Measurements from ENCODE around the gene CEMIP2.

Gene CEMIP2

DNA sequence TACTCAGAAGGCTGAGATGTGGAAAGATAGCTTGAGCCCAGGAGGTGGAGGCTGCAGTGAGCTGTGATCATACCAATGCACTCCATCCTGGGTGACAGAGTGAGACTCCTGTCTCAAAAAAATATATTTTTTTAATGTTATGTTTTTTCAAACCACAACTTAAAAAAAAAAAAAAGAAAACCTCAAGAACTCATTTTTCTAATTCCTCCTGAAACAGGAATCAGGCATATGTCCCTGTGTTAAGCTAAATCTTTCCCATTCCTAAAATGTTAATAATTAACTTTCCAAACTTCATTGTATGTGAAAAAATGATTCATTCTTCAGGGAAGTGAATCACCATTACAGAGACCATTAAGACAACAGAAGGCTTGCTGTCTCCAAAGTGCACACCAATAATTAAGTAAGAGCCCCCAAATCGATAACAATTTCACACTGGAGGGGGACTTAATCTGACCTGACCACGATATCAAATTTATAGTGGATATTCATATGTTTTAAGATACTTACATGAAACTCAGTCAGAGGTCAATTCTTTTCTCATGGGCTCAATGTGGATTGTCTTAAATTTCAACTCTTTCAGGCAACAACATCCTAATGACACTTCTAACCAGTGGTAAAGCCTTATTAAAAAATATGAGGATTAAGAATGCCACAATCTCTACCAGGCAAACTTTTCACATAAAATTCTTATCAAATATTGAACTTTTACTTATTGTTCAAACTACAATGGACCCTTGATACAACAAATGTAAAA, 5.2 kb downstream of the CEMIP2 start:
- Histone ChIP-seq H3K9me3 (ENCODE audit: control insufficient read depth in 2 of 2, low read length in 2 of 2) (no peaks in the 10 kb centered on the region), H3K27ac (ENCODE audit: low read depth in 2 of 2, low read length in 2 of 2) (peak overlapping the region in 1 of 2 donors; percentile 21), H3K27me3 (ENCODE audit: control insufficient read depth in 2 of 2, insufficient read depth in 2 of 2, low read length in 2 of 2) (no peaks in the 10 kb centered on the region), H3K4me1 (ENCODE audit: control insufficient read depth in 2 of 2, insufficient read depth in 2 of 2, low read length in 2 of 2) (peaks cover 39 to 74% of the 10 kb centered on the region in 2 donors), H3K4me3 (ENCODE audit: low read length in 2 of 2) (peak overlapping the region in 1 of 2 donors; percentile 21), H3K9ac (ENCODE audit: low read depth in 1 of 2, low read length in 2 of 2) (no peak overlapping the region), H3K36me3 (ENCODE audit: control insufficient read depth in 2 of 2, insufficient read depth in 2 of 2, low read length in 2 of 2) (no peaks in the 10 kb centered on the region)

DNA sequence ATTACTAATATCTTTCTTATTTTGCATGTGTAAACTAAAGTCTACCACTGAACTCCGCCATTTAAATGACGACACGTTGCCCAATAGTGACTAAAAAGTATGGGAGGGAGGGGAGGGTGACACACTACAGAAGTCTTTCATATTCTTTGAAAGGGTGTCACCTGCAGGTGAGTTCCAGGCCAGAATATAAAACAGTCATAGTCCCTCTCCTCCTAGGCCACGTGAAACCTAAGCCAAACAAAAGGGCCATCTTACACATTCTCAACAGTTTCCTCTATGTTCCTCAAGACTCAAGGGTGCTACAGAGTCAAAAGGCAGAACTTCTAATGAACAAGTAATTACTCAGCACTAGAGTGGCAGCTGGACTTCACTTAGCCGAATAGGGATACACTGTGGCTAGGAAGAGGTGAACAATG, 6.4 kb downstream of the CEMIP2 start:
- no peaks in the 10 kb centered on the region for H3K9me3 ChIP-seq (ENCODE audit: control insufficient read depth in 2 of 2, low read length in 2 of 2)
- H3K27me3 ChIP-seq (ENCODE audit: control insufficient read depth in 2 of 2, insufficient read depth in 2 of 2, low read length in 2 of 2), result no peaks in the 10 kb centered on the region
- H3K9ac ChIP-seq (ENCODE audit: low read depth in 1 of 2, low read length in 2 of 2), result no peak overlapping the region
- H3K4me1 ChIP-seq (ENCODE audit: control insufficient read depth in 2 of 2, insufficient read depth in 2 of 2, low read length in 2 of 2), result peaks cover 36 to 74% of the 10 kb centered on the region in 2 donors
- H3K36me3 ChIP-seq (ENCODE audit: control insufficient read depth in 2 of 2, insufficient read depth in 2 of 2, low read length in 2 of 2), result no peaks in the 10 kb centered on the region
- H3K4me3 ChIP-seq (ENCODE audit: low read length in 2 of 2), result no peak overlapping the region
- H3K27ac ChIP-seq (ENCODE audit: low read depth in 2 of 2, low read length in 2 of 2), result no peak overlapping the region

DNA sequence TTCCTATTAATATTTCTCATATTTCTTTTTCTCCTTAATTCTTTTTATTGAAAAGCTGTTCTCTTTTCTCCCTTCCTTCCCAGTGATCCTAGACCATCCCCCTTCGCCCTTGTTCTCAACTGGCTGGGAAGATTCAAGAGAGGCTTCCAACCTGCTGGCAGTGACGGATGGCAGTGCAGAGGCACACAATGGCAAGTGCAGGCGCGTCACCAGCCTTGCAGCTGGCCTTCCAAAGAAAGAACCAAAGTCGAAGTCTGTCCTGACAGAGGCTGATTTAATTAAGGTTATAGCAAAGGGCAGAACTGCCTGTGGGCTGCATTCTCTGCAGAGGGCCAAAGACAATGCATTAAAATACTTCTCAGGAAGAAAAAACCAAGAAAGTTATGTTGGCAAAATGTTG, 7.4 kb downstream of the CEMIP2 start:
- Histone ChIP-seq H3K9me3 (ENCODE audit: control insufficient read depth in 2 of 2, low read length in 2 of 2) (no peaks in the 10 kb centered on the region), H3K9ac (ENCODE audit: low read depth in 1 of 2, low read length in 2 of 2) (no peak overlapping the region), H3K4me3 (ENCODE audit: low read length in 2 of 2) (peak overlapping the region in 1 of 2 donors; percentile 20), H3K4me1 (ENCODE audit: control insufficient read depth in 2 of 2, insufficient read depth in 2 of 2, low read length in 2 of 2) (peaks cover 36 to 69% of the 10 kb centered on the region in 2 donors), H3K27ac (ENCODE audit: low read depth in 2 of 2, low read length in 2 of 2) (no peak overlapping the region), H3K36me3 (ENCODE audit: control insufficient read depth in 2 of 2, insufficient read depth in 2 of 2, low read length in 2 of 2) (no peaks in the 10 kb centered on the region), H3K27me3 (ENCODE audit: control insufficient read depth in 2 of 2, insufficient read depth in 2 of 2, low read length in 2 of 2) (no peaks in the 10 kb centered on the region)

GRCh38 chr9:71758785-71759184, 9.5 kb downstream of the CEMIP2 start:
- peaks cover 24 to 52% of the 10 kb centered on the region in 2 donors for H3K4me1 ChIP-seq (ENCODE audit: control insufficient read depth in 2 of 2, insufficient read depth in 2 of 2, low read length in 2 of 2)
- H3K4me3 ChIP-seq (ENCODE audit: low read length in 2 of 2), result peak overlapping the region in 1 of 2 donors; percentile 37
- H3K9ac ChIP-seq (ENCODE audit: low read depth in 1 of 2, low read length in 2 of 2), result peak overlapping the region in 1 of 2 donors; percentile 5

GRCh38 chr9:71758277-71758676, 10.0 kb downstream of the CEMIP2 start:
- Histone ChIP-seq H3K9me3 (ENCODE audit: control insufficient read depth in 2 of 2, low read length in 2 of 2) (no peaks in the 10 kb centered on the region), H3K4me1 (ENCODE audit: control insufficient read depth in 2 of 2, insufficient read depth in 2 of 2, low read length in 2 of 2) (peaks cover 24 to 47% of the 10 kb centered on the region in 2 donors), H3K27ac (ENCODE audit: low read depth in 2 of 2, low read length in 2 of 2) (peak overlapping the region; percentile 20 to 56), H3K36me3 (ENCODE audit: control insufficient read depth in 2 of 2, insufficient read depth in 2 of 2, low read length in 2 of 2) (no peaks in the 10 kb centered on the region), H3K27me3 (ENCODE audit: control insufficient read depth in 2 of 2, insufficient read depth in 2 of 2, low read length in 2 of 2) (no peaks in the 10 kb centered on the region), H3K9ac (ENCODE audit: low read depth in 1 of 2, low read length in 2 of 2) (peak overlapping the region in 1 of 2 donors; percentile 5), H3K4me3 (ENCODE audit: low read length in 2 of 2) (peak overlapping the region in 1 of 2 donors; percentile 37)

More at GRCh38 chr9:71758785-71759184, 9.5 kb downstream of the CEMIP2 start:
- H3K9me3 ChIP-seq (ENCODE audit: control insufficient read depth in 2 of 2, low read length in 2 of 2), result no peaks in the 10 kb centered on the region
- no peaks in the 10 kb centered on the region for H3K27me3 ChIP-seq (ENCODE audit: control insufficient read depth in 2 of 2, insufficient read depth in 2 of 2, low read length in 2 of 2)
- peak overlapping the region; percentile 20 to 56 for H3K27ac ChIP-seq (ENCODE audit: low read depth in 2 of 2, low read length in 2 of 2)
- H3K36me3 ChIP-seq (ENCODE audit: control insufficient read depth in 2 of 2, insufficient read depth in 2 of 2, low read length in 2 of 2), result no peaks in the 10 kb centered on the region

DNA sequence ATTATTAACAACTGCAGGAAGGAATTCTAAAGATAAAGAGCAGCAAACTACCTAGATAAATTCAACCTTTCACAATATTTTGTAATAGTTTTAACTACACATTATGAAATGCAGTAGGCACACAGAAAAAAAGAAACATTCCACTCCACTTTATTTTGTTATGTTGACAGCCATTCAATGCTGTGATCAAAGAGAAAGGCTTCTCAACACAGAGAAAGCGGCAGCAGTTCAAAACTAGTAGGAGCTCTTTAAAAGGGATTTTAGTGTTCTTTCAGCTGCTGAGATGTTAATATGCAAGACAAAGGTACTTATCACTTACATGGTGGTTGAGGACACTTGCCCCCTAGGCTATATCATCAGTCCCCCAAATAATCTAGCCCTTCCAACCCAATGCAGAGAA, 11.6 kb downstream of the CEMIP2 start:
- Histone ChIP-seq H3K9ac (ENCODE audit: low read depth in 1 of 2, low read length in 2 of 2) (no peak overlapping the region), H3K9me3 (ENCODE audit: control insufficient read depth in 2 of 2, low read length in 2 of 2) (no peaks in the 10 kb centered on the region), H3K27me3 (ENCODE audit: control insufficient read depth in 2 of 2, insufficient read depth in 2 of 2, low read length in 2 of 2) (no peaks in the 10 kb centered on the region), H3K4me1 (ENCODE audit: control insufficient read depth in 2 of 2, insufficient read depth in 2 of 2, low read length in 2 of 2) (peaks cover 20 to 38% of the 10 kb centered on the region in 2 donors), H3K36me3 (ENCODE audit: control insufficient read depth in 2 of 2, insufficient read depth in 2 of 2, low read length in 2 of 2) (no peaks in the 10 kb centered on the region), H3K4me3 (ENCODE audit: low read length in 2 of 2) (no peak overlapping the region), H3K27ac (ENCODE audit: low read depth in 2 of 2, low read length in 2 of 2) (no peak overlapping the region)

DNA sequence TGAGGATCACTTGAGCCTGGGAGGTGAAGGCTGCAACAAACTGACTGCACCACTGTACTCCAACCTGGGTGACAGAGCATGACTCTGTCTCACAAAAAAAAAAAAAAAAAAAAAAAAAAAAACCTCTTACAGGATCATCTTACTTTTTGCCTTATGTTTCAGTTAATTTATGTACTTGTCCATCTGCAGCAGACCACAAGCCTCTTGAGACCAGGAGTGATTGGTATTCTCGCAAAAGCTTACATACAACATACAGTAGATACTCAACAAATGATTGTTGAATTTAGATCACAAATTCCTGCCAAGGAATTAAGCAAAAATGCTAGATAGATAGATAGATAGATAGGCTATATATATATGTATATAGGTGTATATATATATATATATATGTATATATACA, 12.4 kb downstream of the CEMIP2 start:
- H3K9me3 ChIP-seq (ENCODE audit: control insufficient read depth in 2 of 2, low read length in 2 of 2), result no peaks in the 10 kb centered on the region
- H3K36me3 ChIP-seq (ENCODE audit: control insufficient read depth in 2 of 2, insufficient read depth in 2 of 2, low read length in 2 of 2), result no peaks in the 10 kb centered on the region
- H3K4me3 ChIP-seq (ENCODE audit: low read length in 2 of 2), result no peak overlapping the region
- no peaks in the 10 kb centered on the region for H3K27me3 ChIP-seq (ENCODE audit: control insufficient read depth in 2 of 2, insufficient read depth in 2 of 2, low read length in 2 of 2)
- H3K27ac ChIP-seq (ENCODE audit: low read depth in 2 of 2, low read length in 2 of 2), result no peak overlapping the region
- peaks cover 11 to 29% of the 10 kb centered on the region in 2 donors for H3K4me1 ChIP-seq (ENCODE audit: control insufficient read depth in 2 of 2, insufficient read depth in 2 of 2, low read length in 2 of 2)
- no peak overlapping the region for H3K9ac ChIP-seq (ENCODE audit: low read depth in 1 of 2, low read length in 2 of 2)

GRCh38 chr9:71755230-71755629, 13.1 kb downstream of the CEMIP2 start:
- Histone ChIP-seq H3K27me3 (ENCODE audit: control insufficient read depth in 2 of 2, insufficient read depth in 2 of 2, low read length in 2 of 2) (no peaks in the 10 kb centered on the region), H3K27ac (ENCODE audit: low read depth in 2 of 2, low read length in 2 of 2) (no peak overlapping the region), H3K9me3 (ENCODE audit: control insufficient read depth in 2 of 2, low read length in 2 of 2) (no peaks in the 10 kb centered on the region), H3K9ac (ENCODE audit: low read depth in 1 of 2, low read length in 2 of 2) (no peak overlapping the region), H3K4me3 (ENCODE audit: low read length in 2 of 2) (no peak overlapping the region), H3K36me3 (ENCODE audit: control insufficient read depth in 2 of 2, insufficient read depth in 2 of 2, low read length in 2 of 2) (no peaks in the 10 kb centered on the region), H3K4me1 (ENCODE audit: control insufficient read depth in 2 of 2, insufficient read depth in 2 of 2, low read length in 2 of 2) (peaks cover 8 to 23% of the 10 kb centered on the region in 2 donors)

- H3K9me3 ChIP-seq (ENCODE audit: control insufficient read depth in 2 of 2, low read length in 2 of 2), result no peaks in the 10 kb centered on the region
- H3K4me3 ChIP-seq (ENCODE audit: low read length in 2 of 2), result no peak overlapping the region
- no peak overlapping the region for H3K9ac ChIP-seq (ENCODE audit: low read depth in 1 of 2, low read length in 2 of 2)
- peaks cover 8 to 17% of the 10 kb centered on the region in 2 donors for H3K4me1 ChIP-seq (ENCODE audit: control insufficient read depth in 2 of 2, insufficient read depth in 2 of 2, low read length in 2 of 2)
- no peaks in the 10 kb centered on the region for H3K27me3 ChIP-seq (ENCODE audit: control insufficient read depth in 2 of 2, insufficient read depth in 2 of 2, low read length in 2 of 2)
- H3K36me3 ChIP-seq (ENCODE audit: control insufficient read depth in 2 of 2, insufficient read depth in 2 of 2, low read length in 2 of 2), result peaks cover 0 to 3% of the 10 kb centered on the region in 2 donors
- no peak overlapping the region for H3K27ac ChIP-seq (ENCODE audit: low read depth in 2 of 2, low read length in 2 of 2)
Observed at GRCh38 chr9:71754151-71754550, 14.2 kb downstream of the CEMIP2 start.

DNA sequence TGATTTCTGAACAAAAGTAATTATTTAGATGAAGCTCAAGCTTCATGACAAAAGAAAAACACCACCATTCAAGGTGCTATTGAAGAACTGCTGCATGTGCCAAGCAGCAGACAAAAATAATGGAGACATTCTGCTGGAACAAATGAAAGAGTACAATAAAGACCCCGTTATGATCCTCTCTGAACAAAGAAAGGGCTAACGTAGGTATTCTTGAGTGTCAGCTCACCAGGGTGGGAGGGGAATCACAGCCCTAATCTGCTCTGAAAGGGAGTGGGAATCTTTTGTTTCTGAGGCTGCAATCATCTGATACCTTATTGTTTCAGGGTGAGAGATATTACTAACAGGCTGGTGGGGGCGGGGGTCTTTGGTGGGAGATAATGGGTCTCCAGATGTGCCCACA, 15.4 kb downstream of the CEMIP2 start:
- Histone ChIP-seq H3K9ac (ENCODE audit: low read depth in 1 of 2, low read length in 2 of 2) (no peak overlapping the region), H3K4me3 (ENCODE audit: low read length in 2 of 2) (no peak overlapping the region), H3K4me1 (ENCODE audit: control insufficient read depth in 2 of 2, insufficient read depth in 2 of 2, low read length in 2 of 2) (peaks cover under 1 to 6% of the 10 kb centered on the region in 2 donors), H3K27ac (ENCODE audit: low read depth in 2 of 2, low read length in 2 of 2) (no peak overlapping the region), H3K27me3 (ENCODE audit: control insufficient read depth in 2 of 2, insufficient read depth in 2 of 2, low read length in 2 of 2) (no peaks in the 10 kb centered on the region), H3K36me3 (ENCODE audit: control insufficient read depth in 2 of 2, insufficient read depth in 2 of 2, low read length in 2 of 2) (peaks cover 7 to 11% of the 10 kb centered on the region in 2 donors), H3K9me3 (ENCODE audit: control insufficient read depth in 2 of 2, low read length in 2 of 2) (no peaks in the 10 kb centered on the region)

Measured in mucosa of rectum (tissue), 2 donors.